HepG2 (cell line): ENCODE measurements around the gene ZNF341. TPM values are rescaled to one million over a fixed set of nuclear protein-coding genes. Genes with fewer than 3 reads are reported as not detected.

Source experiments
- CHD4 ChIP-seq: fragments of 200-600 bp; sonication (generic); IDR thresholded peaks from 2 replicates; pipeline ENCODE4 v1.7.0; 2017; ENCODE audit warnings: mild to moderate bottlenecking, low read length, borderline replicate concordance
- EZH2 ChIP-seq: conservative IDR thresholded peaks from 2 replicates; pipeline ENCODE4 v1.6.1; 2012; ENCODE audit warnings: mild to moderate bottlenecking, low read depth, low read length, moderate library complexity
- FOXA1 ChIP-seq, 2 experiments: fragments of 450-650 bp in 1 of 2; sonication (generic) in 1 of 2; formaldehyde crosslinking in 1 of 2; IDR thresholded peaks; 2 replicates each; pipeline versions ENCODE4 v1.4.0 to v1.6.1; 2016 to 2020; ENCODE audit warnings: missing genetic modification reagents in 1 of 2
- HDAC2 ChIP-seq: sonication (generic); formaldehyde crosslinking; IDR thresholded peaks from 2 replicates; pipeline ENCODE4 v1.4.0; 2020; ENCODE audit warnings: missing genetic modification reagents
- HHEX ChIP-seq: IDR thresholded peaks from 2 replicates; pipeline ENCODE4 v1.6.1; 2016; ENCODE audit warnings: control low read depth
- JUND ChIP-seq: sonication (generic); formaldehyde crosslinking; IDR thresholded peaks from 2 replicates; pipeline ENCODE4 v1.8.0; 2022; ENCODE audit warnings: mild to moderate bottlenecking, missing genetic modification reagents
- KDM2A ChIP-seq: sonication (generic); formaldehyde crosslinking; IDR thresholded peaks from 2 replicates; pipeline ENCODE4 v1.4.0; 2020; ENCODE audit warnings: low read depth, missing genetic modification reagents, borderline replicate concordance
- LCORL ChIP-seq, 2 experiments: fragments of 450-650 bp in 1 of 2; sonication (generic) in 1 of 2; formaldehyde crosslinking in 1 of 2; IDR thresholded peaks; 2 replicates each; pipeline versions ENCODE4 v1.5.0 to v1.6.1; 2017 to 2020; ENCODE audit warnings: antibody characterized with exemption in 1 of 2, missing genetic modification reagents in 1 of 2
- RCOR2 ChIP-seq: IDR thresholded peaks from 2 replicates; pipeline ENCODE4 v1.6.1; 2016; ENCODE audit warnings: missing biosample characterization, missing genetic modification reagents
- ZNF292 ChIP-seq: sonication (generic); formaldehyde crosslinking; IDR thresholded peaks from 2 replicates; pipeline ENCODE4 v1.8.1; 2022; ENCODE audit warnings: mild to moderate bottlenecking, low read depth, missing genetic modification reagents, borderline replicate concordance
- ZNF34 ChIP-seq: sonication (generic); formaldehyde crosslinking; IDR thresholded peaks from 2 replicates; pipeline ENCODE4 v1.4.0; 2020; ENCODE audit warnings: mild to moderate bottlenecking, missing genetic modification reagents, borderline replicate concordance
- ZNF747 ChIP-seq: sonication (generic); formaldehyde crosslinking; IDR thresholded peaks from 2 replicates; pipeline ENCODE4 v1.8.1; 2023; ENCODE audit warnings: missing genetic modification reagents, mild to moderate bottlenecking, borderline replicate concordance
- polyA plus RNA-seq, 8 experiments: library from polyadenylated mRNA; depleted of rRNA in 3 of 8; stranded (reverse) in 7 of 8; unstranded in 1 of 8; fragments of >200 nt; fragmentation: Illumina TruSeq in 4 of 8; extraction: Trizol in 4 of 8; gene quantifications; 2 replicates each; pipeline versions ENCODE4 v1.2.1 to v1.2.3, GENCODE V29; 2011 to 2016; ENCODE audit warnings: low read depth in 4 of 8, missing spikeins in 1 of 8, mixed read lengths in 1 of 8; ENCODE audit not compliant: insufficient read depth in 1 of 8
- total RNA-seq, 5 experiments: library from RNA; depleted of rRNA; stranded (reverse); fragments of >200 nt; fragmentation: Illumina TruSeq; extraction: Trizol; gene quantifications; 2 replicates each; pipeline ENCODE4 v1.2.3, GENCODE V29; 2016; ENCODE audit warnings: low read depth in 1 of 5
- TF ChIP-seq, protein P1 (sequence below): sonication (generic); formaldehyde crosslinking; IDR thresholded peaks from 2 replicates; pipeline ENCODE4 v1.4.0; 2020; ENCODE audit warnings: missing genetic modification reagents
- TF ChIP-seq, protein P2 (sequence below): sonication (generic); formaldehyde crosslinking; IDR thresholded peaks from 2 replicates; pipeline ENCODE4 v1.8.0; 2022; ENCODE audit warnings: missing genetic modification reagents, mild to moderate bottlenecking, inconsistent platforms, borderline replicate concordance
- TF ChIP-seq, protein P3 (sequence below): sonication (generic); formaldehyde crosslinking; IDR thresholded peaks from 2 replicates; pipeline ENCODE4 v1.8.1; 2022; ENCODE audit warnings: mild to moderate bottlenecking, missing genetic modification reagents
- TF ChIP-seq, protein P4 (sequence below): sonication (generic); formaldehyde crosslinking; IDR thresholded peaks from 2 replicates; pipeline ENCODE4 v1.4.0; 2020; ENCODE audit warnings: missing genetic modification reagents
- TF ChIP-seq, protein P5 (sequence below): sonication (generic); formaldehyde crosslinking; IDR thresholded peaks from 2 replicates; pipeline ENCODE4 v1.5.0; 2020; ENCODE audit warnings: missing genetic modification reagents
- TF ChIP-seq, protein P6 (sequence below): sonication (generic); IDR thresholded peaks from 2 replicates; pipeline ENCODE4 v1.6.1; 2016; ENCODE audit warnings: low read depth, borderline replicate concordance

The ZNF341 gene
- total and polyA plus RNA-seq, 2 of the 13 experiments (the other 11 are each of a cell fraction or from before 2014, with no cell fraction given), result 1.1 to 2.2 TPM

DNA sequence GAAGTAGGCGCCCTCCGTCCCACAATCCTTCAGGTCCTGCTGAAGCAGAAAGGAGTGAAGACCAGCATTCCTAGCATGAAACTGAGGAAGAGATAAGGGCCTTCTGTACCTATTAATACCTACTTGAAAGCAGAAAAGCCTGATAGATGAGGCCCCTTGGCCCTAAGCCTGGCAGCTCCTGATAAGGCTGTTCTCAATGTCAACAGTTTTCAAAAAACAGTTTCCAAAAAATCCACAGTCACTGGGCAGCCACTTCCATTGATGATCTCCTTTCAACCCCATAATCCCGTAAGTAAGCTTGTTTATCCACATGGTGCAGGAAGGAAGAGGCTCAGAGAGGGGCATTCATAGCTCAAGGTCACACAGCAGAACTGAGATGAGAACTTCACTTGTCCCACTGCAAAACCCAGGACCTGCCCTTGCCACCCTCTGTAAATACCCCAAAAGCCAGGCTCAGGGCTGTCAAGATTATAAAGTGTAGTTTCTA is 42.8 kb upstream of the ZNF341 start (continued):
- peak; percentile 73; the same call in 1 of the 2 replicates for TF ChIP-seq HDAC2 (CRISPR knock-in tag)
- TF ChIP-seq HHEX, result 0 out of 2 replicates have a peak, but pooled peaks have one; percentile 50
- TF ChIP-seq, protein P1, sequence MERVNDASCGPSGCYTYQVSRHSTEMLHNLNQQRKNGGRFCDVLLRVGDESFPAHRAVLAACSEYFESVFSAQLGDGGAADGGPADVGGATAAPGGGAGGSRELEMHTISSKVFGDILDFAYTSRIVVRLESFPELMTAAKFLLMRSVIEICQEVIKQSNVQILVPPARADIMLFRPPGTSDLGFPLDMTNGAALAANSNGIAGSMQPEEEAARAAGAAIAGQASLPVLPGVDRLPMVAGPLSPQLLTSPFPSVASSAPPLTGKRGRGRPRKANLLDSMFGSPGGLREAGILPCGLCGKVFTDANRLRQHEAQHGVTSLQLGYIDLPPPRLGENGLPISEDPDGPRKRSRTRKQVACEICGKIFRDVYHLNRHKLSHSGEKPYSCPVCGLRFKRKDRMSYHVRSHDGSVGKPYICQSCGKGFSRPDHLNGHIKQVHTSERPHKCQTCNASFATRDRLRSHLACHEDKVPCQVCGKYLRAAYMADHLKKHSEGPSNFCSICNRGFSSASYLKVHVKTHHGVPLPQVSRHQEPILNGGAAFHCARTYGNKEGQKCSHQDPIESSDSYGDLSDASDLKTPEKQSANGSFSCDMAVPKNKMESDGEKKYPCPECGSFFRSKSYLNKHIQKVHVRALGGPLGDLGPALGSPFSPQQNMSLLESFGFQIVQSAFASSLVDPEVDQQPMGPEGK (CRISPR knock-in tag), result peak; percentile 54
- 0 out of 2 replicates have a peak, but pooled peaks have one; percentile 38 for TF ChIP-seq JUND (CRISPR knock-in tag)
- TF ChIP-seq RCOR2 (CRISPR knock-in tag), result peak; percentile 88
- no peak for TF ChIP-seq ZNF34 (CRISPR knock-in tag)
- TF ChIP-seq, protein P2, sequence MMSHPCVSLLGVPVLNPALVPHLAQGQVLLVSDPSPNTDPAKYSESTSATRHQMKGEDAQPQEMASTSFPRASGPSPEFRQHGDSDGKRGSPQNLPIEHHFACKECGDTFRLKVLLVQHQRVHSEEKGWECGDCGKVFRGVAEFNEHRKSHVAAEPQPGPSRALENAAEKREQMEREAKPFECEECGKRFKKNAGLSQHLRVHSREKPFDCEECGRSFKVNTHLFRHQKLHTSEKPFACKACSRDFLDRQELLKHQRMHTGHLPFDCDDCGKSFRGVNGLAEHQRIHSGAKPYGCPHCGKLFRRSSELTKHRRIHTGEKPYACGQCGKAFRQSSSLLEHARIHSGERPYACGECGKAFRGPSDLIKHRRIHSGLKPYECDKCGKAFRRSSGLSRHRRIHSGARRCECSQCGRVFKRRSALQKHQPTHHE (CRISPR knock-in tag), result 0 out of 2 replicates have a peak, but pooled peaks have one; percentile 53
- TF ChIP-seq, protein P3, sequence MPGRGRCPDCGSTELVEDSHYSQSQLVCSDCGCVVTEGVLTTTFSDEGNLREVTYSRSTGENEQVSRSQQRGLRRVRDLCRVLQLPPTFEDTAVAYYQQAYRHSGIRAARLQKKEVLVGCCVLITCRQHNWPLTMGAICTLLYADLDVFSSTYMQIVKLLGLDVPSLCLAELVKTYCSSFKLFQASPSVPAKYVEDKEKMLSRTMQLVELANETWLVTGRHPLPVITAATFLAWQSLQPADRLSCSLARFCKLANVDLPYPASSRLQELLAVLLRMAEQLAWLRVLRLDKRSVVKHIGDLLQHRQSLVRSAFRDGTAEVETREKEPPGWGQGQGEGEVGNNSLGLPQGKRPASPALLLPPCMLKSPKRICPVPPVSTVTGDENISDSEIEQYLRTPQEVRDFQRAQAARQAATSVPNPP (CRISPR knock-in tag), result 0 out of 2 replicates have a peak, but pooled peaks have one; percentile 41
- no peak for TF ChIP-seq KDM2A (CRISPR knock-in tag)
- TF ChIP-seq, protein P4, sequence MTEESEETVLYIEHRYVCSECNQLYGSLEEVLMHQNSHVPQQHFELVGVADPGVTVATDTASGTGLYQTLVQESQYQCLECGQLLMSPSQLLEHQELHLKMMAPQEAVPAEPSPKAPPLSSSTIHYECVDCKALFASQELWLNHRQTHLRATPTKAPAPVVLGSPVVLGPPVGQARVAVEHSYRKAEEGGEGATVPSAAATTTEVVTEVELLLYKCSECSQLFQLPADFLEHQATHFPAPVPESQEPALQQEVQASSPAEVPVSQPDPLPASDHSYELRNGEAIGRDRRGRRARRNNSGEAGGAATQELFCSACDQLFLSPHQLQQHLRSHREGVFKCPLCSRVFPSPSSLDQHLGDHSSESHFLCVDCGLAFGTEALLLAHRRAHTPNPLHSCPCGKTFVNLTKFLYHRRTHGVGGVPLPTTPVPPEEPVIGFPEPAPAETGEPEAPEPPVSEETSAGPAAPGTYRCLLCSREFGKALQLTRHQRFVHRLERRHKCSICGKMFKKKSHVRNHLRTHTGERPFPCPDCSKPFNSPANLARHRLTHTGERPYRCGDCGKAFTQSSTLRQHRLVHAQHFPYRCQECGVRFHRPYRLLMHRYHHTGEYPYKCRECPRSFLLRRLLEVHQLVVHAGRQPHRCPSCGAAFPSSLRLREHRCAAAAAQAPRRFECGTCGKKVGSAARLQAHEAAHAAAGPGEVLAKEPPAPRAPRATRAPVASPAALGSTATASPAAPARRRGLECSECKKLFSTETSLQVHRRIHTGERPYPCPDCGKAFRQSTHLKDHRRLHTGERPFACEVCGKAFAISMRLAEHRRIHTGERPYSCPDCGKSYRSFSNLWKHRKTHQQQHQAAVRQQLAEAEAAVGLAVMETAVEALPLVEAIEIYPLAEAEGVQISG (CRISPR knock-in tag), result 0 out of 2 replicates have a peak, but pooled peaks have one; percentile 7
- TF ChIP-seq, protein P5, sequence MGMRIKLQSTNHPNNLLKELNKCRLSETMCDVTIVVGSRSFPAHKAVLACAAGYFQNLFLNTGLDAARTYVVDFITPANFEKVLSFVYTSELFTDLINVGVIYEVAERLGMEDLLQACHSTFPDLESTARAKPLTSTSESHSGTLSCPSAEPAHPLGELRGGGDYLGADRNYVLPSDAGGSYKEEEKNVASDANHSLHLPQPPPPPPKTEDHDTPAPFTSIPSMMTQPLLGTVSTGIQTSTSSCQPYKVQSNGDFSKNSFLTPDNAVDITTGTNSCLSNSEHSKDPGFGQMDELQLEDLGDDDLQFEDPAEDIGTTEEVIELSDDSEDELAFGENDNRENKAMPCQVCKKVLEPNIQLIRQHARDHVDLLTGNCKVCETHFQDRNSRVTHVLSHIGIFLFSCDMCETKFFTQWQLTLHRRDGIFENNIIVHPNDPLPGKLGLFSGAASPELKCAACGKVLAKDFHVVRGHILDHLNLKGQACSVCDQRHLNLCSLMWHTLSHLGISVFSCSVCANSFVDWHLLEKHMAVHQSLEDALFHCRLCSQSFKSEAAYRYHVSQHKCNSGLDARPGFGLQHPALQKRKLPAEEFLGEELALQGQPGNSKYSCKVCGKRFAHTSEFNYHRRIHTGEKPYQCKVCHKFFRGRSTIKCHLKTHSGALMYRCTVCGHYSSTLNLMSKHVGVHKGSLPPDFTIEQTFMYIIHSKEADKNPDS (CRISPR knock-in tag), result peak; percentile 49; the same call in 1 of the 2 replicates
- no peak for TF ChIP-seq FOXA1 (IDR thresholded peaks at IDR 0.05)
- peak; percentile 87 for TF ChIP-seq FOXA1 (CRISPR knock-in tag; IDR thresholded peaks at IDR 0.05)
- no peak for TF ChIP-seq EZH2
- TF ChIP-seq, protein P6, sequence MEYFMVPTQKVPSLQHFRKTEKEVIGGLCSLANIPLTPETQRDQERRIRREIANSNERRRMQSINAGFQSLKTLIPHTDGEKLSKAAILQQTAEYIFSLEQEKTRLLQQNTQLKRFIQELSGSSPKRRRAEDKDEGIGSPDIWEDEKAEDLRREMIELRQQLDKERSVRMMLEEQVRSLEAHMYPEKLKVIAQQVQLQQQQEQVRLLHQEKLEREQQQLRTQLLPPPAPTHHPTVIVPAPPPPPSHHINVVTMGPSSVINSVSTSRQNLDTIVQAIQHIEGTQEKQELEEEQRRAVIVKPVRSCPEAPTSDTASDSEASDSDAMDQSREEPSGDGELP, result peak; percentile 31; the same call in 1 of the 2 replicates
- no peak for TF ChIP-seq LCORL (IDR thresholded peaks at IDR 0.05)
- TF ChIP-seq LCORL (CRISPR knock-in tag; IDR thresholded peaks at IDR 0.05), result peak; percentile 55; the same call in 1 of the 2 replicates
- 0 out of 2 replicates have a peak, but pooled peaks have one; percentile 24 for TF ChIP-seq ZNF292 (CRISPR knock-in tag)
- peak; percentile 84 for TF ChIP-seq ZNF747 (CRISPR knock-in tag)
- peak; percentile 66; the same call in 1 of the 2 replicates for TF ChIP-seq CHD4
